Lower lobe of right lung (tissue), 2 donors: ENCODE results near the gene CELF2. TPM values are rescaled to one million over a fixed set of nuclear protein-coding genes. Genes with fewer than 3 reads are reported as not detected.

Source experiments
- ATAC-seq, 2 donors: fragments of 200-7000 bp; cut with Tn5 transposase; one replicate each; pipeline ENCODE4 v1.9.1; 2020 to 2022; ENCODE audit warnings: mild to moderate bottlenecking in 2 of 2, moderate library complexity in 2 of 2
- DNase-seq: peaks from one replicate; pipeline ENCODE4 v3.0.0-alpha.2; 2020
- H3K27ac ChIP-seq: fragments of 200-600 bp; one replicate; pipeline ENCODE4 v1.8.0; 2022
- H3K27me3 ChIP-seq: fragments of 200-600 bp; one replicate; pipeline ENCODE4 v1.8.0; 2022; ENCODE audit warnings: low read depth
- H3K36me3 ChIP-seq: fragments of 200-600 bp; one replicate; pipeline ENCODE4 v1.8.0; 2022; ENCODE audit warnings: mild to moderate bottlenecking
- H3K4me1 ChIP-seq: fragments of 200-600 bp; one replicate; pipeline ENCODE4 v1.8.0; 2022
- H3K4me3 ChIP-seq: fragments of 200-600 bp; one replicate; pipeline ENCODE4 v1.8.0; 2022; ENCODE audit warnings: mild to moderate bottlenecking
- H3K9me3 ChIP-seq: fragments of 200-600 bp; one replicate; pipeline ENCODE4 v1.8.0; 2022
- CTCF ChIP-seq: fragments of 200-600 bp; IDR thresholded peaks from one replicate; pipeline ENCODE4 v1.8.0; 2022; ENCODE audit warnings: antibody characterized with exemption, mild to moderate bottlenecking
- intact Hi-C: fragments of 100-400 bp; cut with DNase I; formaldehyde crosslinking; loops from one replicate; pipeline ENCODE4 v1.11.0; 2022
- total RNA-seq: library from RNA; stranded (reverse); fragmentation: NEBNext Ultra II Directional; extraction: Animal tissue kit (Norgen Biotek cat#: 25700); gene quantifications from one replicate; pipeline ENCODE4 v1.2.1, GENCODE V29; 2021
- donor health status: DM: no; HTN: yes; CAD: no; lungs with severe emphysema.

The CELF2 gene
- total RNA-seq, 1 donor from 2014 or later, result 106 TPM

GRCh38 chr10:11337516-11337915 is 319.8 kb downstream of the CELF2 start:
- H3K9me3 ChIP-seq, result no peaks in the 10 kb centered on the region
- intact Hi-C loops, result no loop called here
- ATAC-seq (peak; percentile 35 to 45), DNase-seq (no peak)
- H3K4me1 ChIP-seq, result peaks cover 6% of the 10 kb centered on the region
- TF ChIP-seq CTCF, result no peak
- H3K27ac ChIP-seq, result no peak overlapping the region
- peaks cover 18% of the 10 kb centered on the region for H3K36me3 ChIP-seq
- no peak overlapping the region for H3K4me3 ChIP-seq
- H3K27me3 ChIP-seq, result no peaks in the 10 kb centered on the region

- H3K27ac ChIP-seq, result no peak overlapping the region
- H3K36me3 ChIP-seq, result peaks cover 12% of the 10 kb centered on the region
- H3K9me3 ChIP-seq, result no peaks in the 10 kb centered on the region
- no peak overlapping the region for H3K4me3 ChIP-seq
- DNase-seq (no peak), ATAC-seq (no peak)
- H3K27me3 ChIP-seq, result no peaks in the 10 kb centered on the region
- intact Hi-C loops, result no loop called here
- H3K4me1 ChIP-seq, result peaks cover 6% of the 10 kb centered on the region
- TF ChIP-seq CTCF, result no peak
Observed at GRCh38 chr10:11338160-11338844, 320.6 kb downstream of the CELF2 start.

- no peak overlapping the region for H3K4me3 ChIP-seq
- H3K27me3 ChIP-seq, result no peaks in the 10 kb centered on the region
- TF ChIP-seq CTCF, result no peak
- H3K27ac ChIP-seq, result no peak overlapping the region
- DNase-seq, result no peak
- ATAC-seq, result no peak
- peaks cover 8% of the 10 kb centered on the region for H3K36me3 ChIP-seq
- intact Hi-C loops, result no loop called here
- H3K4me1 ChIP-seq, result peaks cover 6% of the 10 kb centered on the region
- no peaks in the 10 kb centered on the region for H3K9me3 ChIP-seq
Observed at GRCh38 chr10:11339013-11339412, 321.3 kb downstream of the CELF2 start.

- no peak overlapping the region for H3K4me3 ChIP-seq
- H3K36me3 ChIP-seq, result peaks cover 1% of the 10 kb centered on the region
- H3K27me3 ChIP-seq, result no peaks in the 10 kb centered on the region
- intact Hi-C loops, result no loop called here
- ATAC-seq (no peak), DNase-seq (no peak)
- peaks cover 5% of the 10 kb centered on the region for H3K4me1 ChIP-seq
- H3K9me3 ChIP-seq, result no peaks in the 10 kb centered on the region
- no peak for TF ChIP-seq CTCF
- H3K27ac ChIP-seq, result no peak overlapping the region
Observed at GRCh38 chr10:11339660-11340059, 322.0 kb downstream of the CELF2 start.

- peaks cover 12% of the 10 kb centered on the region for H3K4me1 ChIP-seq
- no peak for TF ChIP-seq CTCF
- intact Hi-C loops, result no loop called here
- DNase-seq (no peak), ATAC-seq (no peak)
- H3K9me3 ChIP-seq, result no peaks in the 10 kb centered on the region
- H3K27ac ChIP-seq, result no peak overlapping the region
- H3K27me3 ChIP-seq, result no peaks in the 10 kb centered on the region
- H3K4me3 ChIP-seq, result no peak overlapping the region
- H3K36me3 ChIP-seq, result no peaks in the 10 kb centered on the region
Observed at GRCh38 chr10:11341283-11341960, 323.8 kb downstream of the CELF2 start.
